Stimulated activated naive CD8-positive, alpha-beta T cell treated with anti-CD3 and anti-CD28 coated beads, Interleukin-15, Interleukin-2, amounts not matched to agents 100 U/mL and 50 U/mL, for 24 hours (primary cell): ENCODE results near the gene UTF1.

ENCODE experiments used
- ATAC-seq: fragments of 150-1000 bp; cut with Tn5 transposase; one replicate; pipeline ENCODE4 v1.10.0; 2021
- DNase-seq: peaks from one replicate; pipeline ENCODE4 v3.0.0; 2021

Gene UTF1

DNA sequence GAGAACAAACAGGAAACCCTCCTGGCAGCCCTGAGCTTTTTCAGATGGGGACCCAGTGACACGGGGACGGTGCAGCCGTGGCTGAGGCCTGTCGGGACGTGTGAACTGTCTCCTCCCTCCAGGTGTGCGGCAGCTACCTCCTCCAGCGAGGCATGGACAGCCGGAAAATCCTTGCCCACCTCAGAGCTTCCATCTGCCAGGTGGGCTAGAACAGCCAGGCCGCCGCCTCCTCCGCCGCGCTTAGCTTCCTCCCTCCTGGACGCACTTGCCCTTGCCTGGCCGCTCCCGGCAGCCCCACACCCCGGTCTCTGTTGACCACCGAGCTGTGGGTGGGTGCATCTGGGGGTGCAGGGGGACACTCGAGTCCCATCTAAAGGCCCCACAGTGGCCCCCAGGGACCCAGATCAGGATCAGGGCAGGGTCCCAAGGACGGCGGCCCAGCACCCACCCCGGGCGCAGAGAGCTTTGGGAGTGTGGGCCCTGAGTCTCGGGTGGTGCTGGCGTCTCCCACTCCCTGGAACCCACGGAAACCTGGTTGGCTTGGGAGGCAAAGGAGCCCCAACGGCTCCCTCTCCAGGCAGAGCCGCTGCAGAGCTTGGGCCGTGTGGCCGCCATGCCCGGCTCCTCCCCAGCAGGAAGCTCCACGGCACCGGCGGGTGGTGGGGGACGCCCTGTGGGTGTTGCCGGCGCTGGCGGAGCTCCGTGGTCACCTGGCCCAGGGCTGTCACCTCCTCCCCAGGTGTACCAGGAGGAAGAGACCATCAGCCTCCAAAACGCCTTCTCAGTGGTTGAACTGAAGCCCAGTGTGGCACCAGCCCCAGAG is 32.9 kb upstream of the UTF1 start:
- ATAC-seq (no peak), DNase-seq (no peak)

DNA sequence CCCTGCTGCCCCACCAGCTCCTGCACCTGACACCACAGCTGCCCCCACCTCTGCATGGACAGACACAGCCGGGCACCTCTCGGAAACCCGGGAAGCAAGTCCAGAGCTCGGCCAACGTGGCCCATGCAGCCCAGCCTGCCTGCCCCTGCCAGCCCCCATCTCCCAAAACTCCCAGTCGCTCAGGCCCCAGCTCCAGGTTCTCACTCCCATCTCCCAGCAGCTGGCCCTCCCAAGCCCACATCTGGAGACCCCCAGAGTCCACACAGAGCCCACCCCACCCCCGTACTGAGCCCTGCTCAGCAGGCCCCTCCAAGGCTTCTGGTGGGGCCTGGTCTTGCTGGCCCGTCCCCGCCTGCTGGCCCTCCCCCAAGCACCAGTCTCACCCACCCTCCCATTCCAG is 32.2 kb upstream of the UTF1 start:
- ATAC-seq: no peak
- no peak for DNase-seq

GRCh38 chr10:133198206-133198605 is 31.8 kb upstream of the UTF1 start:
- ATAC-seq: no peak
- DNase-seq: no peak

DNA sequence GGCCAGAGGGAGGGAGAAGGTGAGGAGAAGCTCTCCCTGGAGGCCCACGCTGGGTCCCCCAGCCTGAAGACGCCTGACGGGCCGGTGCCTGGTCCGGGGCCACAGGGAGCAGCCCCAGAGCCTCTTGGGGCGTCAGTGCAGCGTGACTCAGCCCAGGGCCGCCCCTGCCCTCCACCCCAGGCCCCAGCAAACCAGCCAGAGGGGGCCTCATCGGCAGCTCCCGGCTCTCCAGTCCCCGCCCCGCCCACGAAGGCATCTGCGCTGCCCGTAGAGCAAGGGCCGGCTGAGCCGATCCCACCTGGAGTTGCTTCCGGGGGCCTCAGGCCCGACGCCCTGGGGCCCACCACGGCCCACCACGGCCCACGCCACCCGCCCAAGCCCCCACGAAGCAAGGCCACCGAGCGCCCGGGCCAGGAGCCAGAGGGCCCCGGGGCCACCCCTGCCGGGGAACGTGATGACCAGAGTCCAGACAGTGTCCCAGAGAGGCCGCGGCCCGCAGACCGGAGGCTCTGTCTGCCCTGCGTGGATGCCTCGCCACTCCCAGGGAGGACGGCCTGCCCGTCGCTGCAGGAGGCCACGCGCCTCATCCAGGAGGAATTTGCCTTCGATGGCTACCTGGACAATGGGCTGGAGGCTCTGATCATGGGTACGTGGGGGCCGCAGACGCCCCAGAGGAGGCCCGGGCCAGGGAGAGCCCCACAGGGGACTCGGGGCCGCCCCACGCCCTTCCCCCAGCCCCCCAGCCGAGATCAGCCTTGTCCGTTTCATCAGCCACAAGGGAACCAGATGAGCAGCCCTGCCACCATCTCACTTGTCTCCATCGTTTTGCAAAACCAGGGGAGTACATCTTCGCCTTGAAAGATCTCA is 31.2 kb upstream of the UTF1 start:
- DNase-seq: no peak
- ATAC-seq: no peak

DNA sequence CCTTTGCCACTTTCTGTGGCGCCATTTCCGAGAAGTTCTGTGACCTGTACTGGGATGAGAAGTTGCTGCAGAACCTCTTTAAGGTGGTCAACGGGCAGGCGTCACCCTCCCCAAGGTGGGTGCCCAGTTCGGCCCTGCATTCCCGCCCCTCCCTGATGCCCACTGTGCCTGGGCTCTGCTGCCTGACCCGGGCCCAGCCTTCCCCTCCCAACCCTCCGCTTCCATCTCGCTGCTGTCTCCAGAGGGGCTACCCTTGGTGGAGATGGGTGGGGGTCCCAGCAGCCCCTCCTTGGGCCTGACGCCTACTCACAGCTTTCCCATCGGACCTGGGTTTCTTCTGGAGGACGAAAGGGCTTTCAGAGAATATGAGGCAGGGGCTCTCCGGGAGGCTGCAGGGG is 30.5 kb upstream of the UTF1 start:
- DNase-seq (no peak), ATAC-seq (no peak)

- no peak for ATAC-seq
- no peak for DNase-seq
Measured at GRCh38 chr10:133199992-133200611, 29.9 kb upstream of the UTF1 start.

DNA sequence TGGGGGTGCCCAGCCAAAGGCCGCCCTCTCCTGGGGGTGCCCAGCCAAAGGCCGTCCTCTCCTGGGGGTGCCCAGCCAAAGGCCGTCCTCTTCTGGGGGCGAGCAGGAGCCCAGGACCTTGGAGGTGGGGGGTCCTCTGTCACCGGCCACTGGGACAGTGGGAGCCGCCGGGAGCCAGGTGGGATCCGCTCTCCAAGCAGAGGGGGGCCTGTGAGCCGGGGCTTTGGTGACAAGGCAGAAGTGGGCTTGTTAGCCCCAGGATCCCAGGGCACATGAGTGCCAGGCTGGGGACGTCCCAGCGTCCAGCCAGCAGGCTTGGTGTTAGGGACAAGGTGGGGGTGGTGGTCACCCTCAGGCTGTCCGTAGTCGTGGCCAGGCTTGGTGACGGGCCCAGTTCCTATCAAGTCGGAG is 29.4 kb upstream of the UTF1 start:
- ATAC-seq (no peak), DNase-seq (no peak)

DNA sequence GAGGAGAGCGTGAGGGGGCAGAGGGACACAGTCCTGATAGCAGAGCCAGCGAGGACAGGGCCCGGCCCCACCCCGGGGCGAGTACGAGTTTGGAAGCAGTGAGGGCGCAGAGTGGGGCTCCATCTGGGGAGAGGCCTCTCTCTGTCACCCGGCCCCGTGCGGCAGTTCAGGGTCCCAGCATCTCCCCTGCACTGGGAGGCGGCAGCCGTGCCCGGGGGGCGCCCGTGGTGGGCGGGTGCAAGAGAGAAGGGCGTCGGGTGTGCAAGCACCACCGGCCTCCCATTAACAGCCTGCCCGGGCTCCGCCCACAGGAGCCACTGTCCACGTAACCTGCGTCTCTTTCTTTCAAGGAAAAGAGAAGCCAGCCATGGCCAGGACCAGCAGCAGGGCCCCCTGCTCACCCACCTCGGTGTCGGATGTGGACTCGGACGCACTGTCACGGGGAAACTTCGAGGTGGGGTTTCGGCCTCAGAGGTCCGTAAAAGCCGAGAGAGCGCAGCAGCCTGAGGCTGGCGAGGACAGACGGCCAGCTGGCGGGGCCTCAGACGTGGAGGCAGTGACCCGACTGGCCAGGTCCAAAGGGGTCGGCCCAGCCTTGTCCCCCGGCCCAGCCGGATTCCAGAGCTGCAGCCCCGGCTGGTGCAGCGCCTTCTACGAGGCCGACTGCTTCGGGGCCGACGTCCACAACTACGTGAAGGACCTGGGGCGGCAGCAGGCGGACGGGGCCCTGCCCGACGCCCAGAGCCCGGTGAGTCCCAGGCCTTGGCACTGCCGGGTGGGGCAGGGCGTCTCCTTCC is 28.7 kb upstream of the UTF1 start:
- ATAC-seq: no peak
- no peak for DNase-seq

- no peak for DNase-seq
- ATAC-seq: no peak
Measured at GRCh38 chr10:133201948-133202725, 27.9 kb upstream of the UTF1 start.

DNA sequence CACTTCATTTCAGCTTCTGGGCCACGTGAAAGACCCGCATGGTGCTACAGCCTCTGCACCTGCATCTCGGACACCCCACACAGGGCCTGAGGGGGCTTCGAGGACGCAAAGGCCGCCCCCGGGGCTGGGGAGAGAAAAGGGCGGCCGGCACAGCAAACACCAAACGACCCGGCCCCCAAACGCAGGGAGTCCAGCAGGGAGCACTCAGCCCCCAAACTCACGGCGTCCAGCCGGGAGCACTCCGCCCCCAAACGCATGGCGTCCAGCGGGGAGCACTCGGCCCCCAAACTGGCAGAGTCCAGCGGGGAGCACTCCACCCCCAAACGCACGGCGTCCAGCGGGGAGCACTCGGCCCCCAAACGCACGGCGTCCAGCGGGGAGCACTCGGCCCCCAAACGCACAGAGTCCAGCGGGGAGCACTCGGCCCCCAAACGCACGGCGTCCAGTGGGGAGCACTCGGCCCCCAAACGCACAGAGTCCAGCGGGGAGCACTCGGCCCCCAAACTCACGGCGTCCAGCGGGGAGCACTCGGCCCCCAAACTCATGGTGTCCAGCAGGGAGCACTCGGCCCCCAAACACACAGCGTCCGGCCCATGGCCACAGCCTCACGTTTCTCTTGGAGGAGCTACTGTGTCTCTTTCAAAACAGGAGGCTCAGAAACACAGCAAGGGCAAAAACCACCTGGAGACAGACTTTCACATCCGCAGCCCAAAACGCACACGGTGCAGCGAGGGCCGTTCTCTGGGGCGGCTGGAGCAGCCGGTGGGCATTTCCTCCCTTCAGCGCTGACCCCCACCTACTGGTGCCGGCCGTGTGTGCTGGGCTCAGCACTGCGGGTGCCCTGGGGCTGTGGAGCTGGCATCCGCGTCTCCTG is 27.0 kb upstream of the UTF1 start:
- no peak for ATAC-seq
- DNase-seq: no peak

DNA sequence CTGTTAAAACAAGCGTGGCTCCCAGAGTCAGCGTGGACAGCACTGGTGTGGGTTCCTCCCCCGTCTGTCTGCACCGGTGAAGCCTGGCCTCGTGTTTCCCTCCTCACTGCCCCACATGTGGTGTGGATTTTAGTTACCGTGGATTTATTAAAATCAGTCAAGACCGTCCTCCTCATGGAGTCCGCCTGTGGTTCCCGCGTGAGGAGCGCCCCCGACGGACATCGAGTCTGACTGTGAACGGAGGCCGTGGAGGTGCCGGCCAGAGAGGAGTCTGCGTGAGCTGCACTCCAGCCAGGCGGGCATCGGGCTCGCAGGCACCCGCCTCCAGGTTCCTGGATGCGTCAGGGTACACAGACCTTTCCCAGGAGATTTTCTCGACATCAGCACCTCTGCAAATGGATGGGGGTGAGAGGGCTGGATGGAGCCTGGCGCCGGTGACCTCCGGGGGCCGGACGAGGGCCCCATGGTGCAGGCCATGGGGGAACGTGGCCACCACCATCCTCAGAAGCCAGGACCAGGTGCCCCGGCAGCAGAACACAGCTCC is 26.3 kb upstream of the UTF1 start:
- DNase-seq (no peak), ATAC-seq (no peak)

- ATAC-seq (no peak), DNase-seq (no peak)
Measured at GRCh38 chr10:133204226-133205015, 25.6 kb upstream of the UTF1 start.

- no peak for ATAC-seq
Measured at GRCh38 chr10:133205146-133205545, 24.9 kb upstream of the UTF1 start.

GRCh38 chr10:133206356-133207040 is 23.5 kb upstream of the UTF1 start:
- DNase-seq (no peak), ATAC-seq (no peak)

More at GRCh38 chr10:133205146-133205545, 24.9 kb upstream of the UTF1 start:
- no peak for DNase-seq

DNA sequence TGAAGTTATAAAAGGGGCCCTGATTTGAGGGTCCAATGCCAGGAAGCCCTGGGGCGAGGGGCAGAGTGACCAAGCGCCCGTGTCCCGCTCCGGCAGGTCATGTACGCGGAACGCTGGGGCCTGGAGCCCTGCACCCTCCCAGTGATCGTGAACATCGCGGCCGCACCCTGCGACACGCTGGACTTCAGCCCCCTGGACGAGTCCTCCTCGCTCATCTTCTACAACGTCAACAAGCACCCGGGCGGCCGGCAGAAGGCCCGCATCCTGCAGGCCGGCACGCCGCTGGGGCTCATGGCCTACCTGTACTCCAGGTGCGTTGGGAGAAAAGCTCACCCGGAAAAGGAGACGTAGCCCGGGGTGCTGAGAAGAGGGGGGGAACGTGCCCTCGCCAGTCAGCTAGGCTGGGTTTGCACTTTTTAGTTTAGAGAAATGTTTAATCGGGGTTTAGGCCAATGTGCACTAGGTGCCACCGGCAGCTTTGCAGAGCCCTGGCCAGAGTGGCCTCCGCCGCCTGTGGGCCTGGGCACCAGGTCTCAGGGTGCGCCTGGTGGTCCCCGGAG is 22.9 kb upstream of the UTF1 start:
- DNase-seq: no peak
- ATAC-seq: no peak

DNA sequence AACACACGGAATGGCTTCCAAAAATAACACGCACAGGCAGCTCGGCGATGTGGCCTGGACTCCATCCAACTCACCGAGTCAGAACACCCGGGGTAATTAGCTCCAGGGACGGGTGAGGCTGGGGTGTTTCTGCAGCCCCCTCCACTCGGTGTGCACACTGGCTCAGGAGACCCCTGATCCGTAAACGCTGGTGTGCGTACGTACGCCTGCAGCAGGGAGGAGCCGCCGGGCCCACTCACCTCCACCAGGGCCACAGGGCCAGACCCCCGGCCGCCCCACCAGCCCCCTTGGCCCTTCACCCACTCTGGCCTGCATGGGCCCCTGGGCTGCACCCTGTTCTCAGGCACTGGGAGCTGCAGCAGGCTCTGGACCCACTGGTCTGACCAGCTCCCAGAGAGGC is 22.4 kb upstream of the UTF1 start:
- ATAC-seq: no peak

GRCh38 chr10:133208466-133208865 is 21.6 kb upstream of the UTF1 start:
- ATAC-seq (no peak), DNase-seq (no peak)

More for the DNA sequence above, 22.4 kb upstream of the UTF1 start:
- no peak for DNase-seq

- no peak for DNase-seq
- no peak for ATAC-seq
Measured at GRCh38 chr10:133209117-133209516, 20.9 kb upstream of the UTF1 start.
